Measurements from ENCODE around the gene VARS1. TPM values are rescaled to one million over a fixed set of nuclear protein-coding genes. Genes with fewer than 3 reads are reported as not detected.
A peak's percentile ranks its signal among the peaks of the same experiment; 100 is the strongest.

The VARS1 gene
- total and polyA plus RNA-seq, 2 of the 8 experiments (the other 6 are each of a cell fraction or from before 2014, with no cell fraction given) = 53.5 to 162 TPM

GRCh38 chr6:31827286-31828079, 31.9 kb upstream of the VARS1 start, which contains the start of gene HSPA1B:
Gene HSPA1B (plus strand): TSS chr6:31827738. CDS start chr6:31827951, 213 bp downstream.
- Histone ChIP-seq H2BK20ac (ENCODE audit: low read length) (peak within 1 kb of the TSS; percentile 2; the same call in 1 of the 2 replicates), H2BK5ac (ENCODE audit: low read depth, low read length) (peak within 1 kb of the TSS; percentile 92), H3K36me3 (ENCODE audit: control insufficient read depth in 2 of 4, insufficient read depth in 4 of 4, low read length in 3 of 4) (no peaks in the 10 kb centered on the region), H3K4me3 (ENCODE audit: extremely low read depth in 1 of 4, insufficient read depth in 2 of 4, low read depth in 3 of 4, low read length in 4 of 4) (peak within 1 kb of the TSS; percentile 55 to 75 (median 72)), H3K4me1 (replicated peaks in 1 of 4; ENCODE audit: control insufficient read depth in 3 of 4, insufficient read depth in 4 of 4, low read length in 3 of 4) (peaks cover 5 to 12% (median 9%) of the 10 kb centered on the region in 4 experiments; a peak in 6 of 7 replicates), H3K23ac (ENCODE audit: insufficient read length) (no peak within 1 kb of the TSS), H3K23me2 (ENCODE audit: low read depth, low read length) (peaks cover 13% of the 10 kb centered on the region), H2BK120ac (replicated peaks; ENCODE audit: low read depth, low read length) (no peak within 1 kb of the TSS), H3K14ac (ENCODE audit: insufficient read length) (no peak within 1 kb of the TSS), H2BK15ac (ENCODE audit: low read length) (peak within 1 kb of the TSS; percentile 92; the same call in 1 of the 2 replicates), H2AFZ (ENCODE audit: low read length) (peak within 1 kb of the TSS; percentile 54; the same call in 1 of the 2 replicates), H3K79me2 (ENCODE audit: control insufficient read depth in 1 of 2, insufficient read depth in 2 of 2, low read length in 2 of 2) (peaks cover 0 to 23% of the 10 kb centered on the region in 2 experiments; a peak in 2 of 4 replicates), H4K5ac (ENCODE audit: insufficient read length, low read depth, low read length) (peak within 1 kb of the TSS; percentile 78), H2BK12ac (ENCODE audit: low read depth, low read length) (peak within 1 kb of the TSS; percentile 84; the same call in 1 of the 2 replicates), H4K20me1 (replicated peaks in 1 of 2; ENCODE audit: control insufficient read depth in 1 of 2, insufficient read depth in 2 of 2, low read length in 2 of 2) (peaks cover 0 to 3% of the 10 kb centered on the region in 2 experiments), H3K56ac (replicated peaks; ENCODE audit: insufficient read length, low read depth, low read length) (no peak within 1 kb of the TSS), H3K18ac (ENCODE audit: extremely low read depth, low read length) (peak within 1 kb of the TSS; percentile 93), H3K4ac (replicated peaks; ENCODE audit: insufficient read length, low read depth, low read length) (peak within 1 kb of the TSS; percentile 16), H3K27ac (ENCODE audit: low read depth, low read length) (peak within 1 kb of the TSS; percentile 77), H3K9me3 (ENCODE audit: insufficient read depth in 2 of 2, low read depth in 1 of 2, low read length in 1 of 2) (no peaks in the 10 kb centered on the region), H2AK5ac (ENCODE audit: low read depth, low read length) (no peak within 1 kb of the TSS), H3K79me1 (ENCODE audit: low read depth, low read length) (peaks cover 2% of the 10 kb centered on the region; the same call in 1 of the 2 replicates), H4K8ac (ENCODE audit: extremely low read depth, insufficient read depth, low read length) (no peak within 1 kb of the TSS), H4K91ac (replicated peaks; ENCODE audit: insufficient read length, low read length) (peak within 1 kb of the TSS; percentile 41), H3K9ac (replicated peaks in 1 of 4; ENCODE audit: extremely low read depth in 1 of 4, low read depth in 3 of 4, low read length in 3 of 4) (peak within 1 kb of the TSS; percentile 63 to 79 (median 64)), H3K27me3 (replicated peaks in 1 of 4; ENCODE audit: control insufficient read depth in 3 of 4, extremely low read depth in 1 of 4, insufficient read depth in 3 of 4, low read length in 3 of 4) (no peaks in the 10 kb centered on the region), H3K4me2 (ENCODE audit: insufficient read depth in 1 of 2, low read depth in 2 of 2, low read length in 2 of 2) (peak within 1 kb of the TSS; percentile 87 to 100)
- ChIA-PET CTCF (ENCODE audit: partially characterized antibody) (interaction anchor here (0.6 to 2.6 kb wide), 9 partner anchors 11 to 138 kb away, joined by 3 to 12 read pairs (median 4); partner anchors contain the start of genes LSM2 and VARS1), POLR2A (ENCODE audit: partially characterized antibody) (interaction anchor here (0.7 to 10.9 kb wide), 54 partner anchors 8 to 352 kb away, joined by 3 to 136 read pairs (median 4); partner anchors contain the start of genes ABHD16A, APOM, BAG6 and C6orf47)
- FAIRE-seq (no peak), DNase-seq (ENCODE audit: low read depth in 1 of 2, low spot score in 2 of 2) (peak; percentile 98)
- 1% methylated on average over 45 of the region's 56 CpGs; no CpG with 5 or more reads in 1 of the 2 experiments for WGBS, 2 experiments (ENCODE audit: extremely low coverage in 1 of 2, insufficient coverage in 1 of 2, insufficient read length in 1 of 2, insufficient replicate concordance in 2 of 2, low coverage in 1 of 2, low lambda C conversion rate in 2 of 2, missing lambda C conversion rate in 1 of 2)
- no peak for TF ChIP-seq HDAC6 (IDR thresholded peaks at IDR 0.05; ENCODE audit: low read depth, low read length)
- TF ChIP-seq BRCA1 (IDR thresholded peaks at IDR 0.05; ENCODE audit: low read depth, low read length) = no peak
- no peak for TF ChIP-seq HDAC2 (IDR thresholded peaks at IDR 0.05; ENCODE audit: borderline replicate concordance in 1 of 2, low read depth in 2 of 2, low read length in 2 of 2)
- 0 out of 2 replicates have a peak, but pooled peaks have one; percentile 26 for TF ChIP-seq SP2 (IDR thresholded peaks at IDR 0.05; ENCODE audit: low read length)
- no peak for TF ChIP-seq RAD21 (IDR thresholded peaks at IDR 0.05 in 1 of 2, conservative IDR thresholded peaks at IDR 0.05 in 1 of 2; ENCODE audit: low read depth in 2 of 2, low read length in 2 of 2)
- TF ChIP-seq CREB1 (IDR thresholded peaks at IDR 0.05) = no peak
- no peak for TF ChIP-seq USF2 (IDR thresholded peaks at IDR 0.05; ENCODE audit: low read length)
- TF ChIP-seq YY1 (IDR thresholded peaks at IDR 0.05; ENCODE audit: low read depth, low read length) = no peak
